NCI-H226 (cell line): Measurements from ENCODE around the gene ICAM3.

Experiments used
- DNase-seq: peaks from one replicate; pipeline ENCODE4 v3.0.0-alpha.2; 2015

Gene ICAM3

DNA sequence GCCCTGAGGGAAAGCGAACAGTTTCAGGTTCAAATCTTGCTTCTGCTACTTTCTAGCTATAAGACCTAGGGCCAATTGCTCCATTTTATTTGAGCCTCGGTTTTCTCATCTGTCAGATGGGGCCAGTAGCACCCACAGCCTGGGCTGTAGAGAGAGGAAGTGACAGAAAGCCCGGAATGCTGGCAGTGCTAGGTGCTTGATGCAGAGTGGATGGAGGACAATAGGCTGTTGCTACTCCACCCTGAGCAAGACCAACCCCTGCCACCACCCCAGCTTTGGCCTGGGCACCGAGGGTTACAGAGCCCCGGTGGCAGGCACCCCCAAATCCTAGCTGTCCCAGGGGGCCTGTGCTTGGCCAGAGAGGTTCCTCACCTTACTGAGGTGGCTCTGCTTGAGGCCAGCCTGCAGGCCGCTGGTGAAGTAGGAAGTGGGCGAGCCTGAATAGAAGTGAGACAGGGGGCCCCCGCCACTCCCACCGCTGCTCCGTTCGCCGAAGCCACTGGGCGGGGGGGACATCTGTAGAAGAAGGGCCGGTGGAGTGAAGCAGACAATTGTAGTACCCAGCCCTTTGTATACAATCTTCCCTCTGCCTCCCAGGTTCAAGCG is 21.5 kb downstream of the ICAM3 start:
- DNase-seq, result no peak

DNA sequence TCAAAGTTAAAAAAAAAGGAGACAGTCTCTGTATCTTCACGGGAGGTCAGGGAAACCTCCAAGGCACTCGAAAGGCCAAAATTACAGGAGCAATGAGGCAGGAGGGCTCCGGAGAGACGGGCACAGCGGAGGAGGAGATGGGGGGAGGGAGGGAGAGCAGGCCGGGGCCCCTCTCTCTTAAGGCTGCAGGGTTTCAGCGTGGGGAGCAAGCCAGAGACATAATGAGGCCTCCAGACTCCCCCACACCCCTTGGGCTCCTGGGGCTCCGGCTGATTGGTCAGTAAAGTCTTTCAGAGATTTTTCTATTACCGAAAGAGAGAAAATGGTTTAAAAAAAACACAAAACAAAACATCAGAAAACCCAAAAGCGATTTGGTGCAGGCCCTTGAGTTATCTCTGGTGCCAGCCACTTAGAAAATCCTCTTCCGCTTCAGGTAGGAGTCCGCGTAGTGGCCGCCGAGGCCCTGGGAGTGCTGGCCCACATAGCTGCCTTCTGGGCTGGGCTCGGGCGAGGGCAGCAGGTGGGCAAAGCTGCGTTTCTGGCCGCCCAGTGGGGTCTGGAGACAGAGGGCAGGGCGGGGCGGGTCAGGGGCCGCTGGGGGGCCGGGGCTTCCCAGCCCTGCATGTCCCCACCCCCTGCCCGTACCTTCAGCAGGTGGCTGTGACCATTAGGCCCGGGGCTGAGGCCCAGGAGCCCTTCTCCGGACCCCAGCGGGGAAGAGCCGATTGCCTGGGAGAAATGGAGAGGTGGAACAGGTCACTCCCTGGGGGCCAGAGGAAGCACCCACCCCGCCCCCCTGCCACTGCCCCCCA is 22.2 kb downstream of the ICAM3 start:
- DNase-seq, result no peak

DNA sequence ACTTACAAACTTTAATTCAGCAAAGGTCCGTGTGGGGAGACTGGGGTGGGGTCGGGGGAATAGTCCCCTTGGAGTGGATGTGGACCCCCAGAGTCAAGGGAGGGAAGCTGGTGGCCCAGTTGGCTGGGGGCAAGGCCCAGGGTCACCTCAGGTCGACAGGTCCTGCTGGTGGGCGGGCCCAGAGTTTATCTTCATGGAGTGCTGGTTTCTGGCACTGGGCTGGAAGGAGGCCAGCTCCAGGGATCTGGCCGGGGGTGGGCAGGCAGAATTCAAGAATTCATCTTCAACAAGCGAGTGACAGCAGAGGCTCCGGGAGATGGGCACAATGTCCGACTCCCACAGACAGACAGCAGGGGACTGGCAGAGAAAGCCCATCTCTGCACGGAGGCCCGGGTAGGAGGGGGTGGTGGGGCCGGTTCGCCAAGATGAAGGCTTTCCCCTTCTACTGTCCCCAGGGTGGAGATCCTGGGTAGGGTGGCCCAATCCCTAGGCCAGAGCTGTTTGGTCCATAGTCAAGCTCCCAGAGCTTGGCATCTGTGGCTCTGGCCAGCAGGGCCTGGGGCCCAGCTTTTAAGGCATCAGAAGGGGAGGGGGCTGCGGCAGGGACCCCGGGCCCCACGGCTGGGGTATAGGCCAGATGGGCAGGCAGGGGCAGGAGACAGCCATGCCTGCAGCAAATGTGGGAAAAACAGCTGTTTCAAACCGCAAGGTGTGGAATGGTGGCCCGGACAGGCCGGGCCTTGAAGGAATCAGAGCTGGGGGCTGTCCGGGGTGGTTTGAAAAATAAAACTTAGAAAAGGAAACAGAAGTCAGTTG is 23.0 kb downstream of the ICAM3 start:
- DNase-seq, result no peak

DNA sequence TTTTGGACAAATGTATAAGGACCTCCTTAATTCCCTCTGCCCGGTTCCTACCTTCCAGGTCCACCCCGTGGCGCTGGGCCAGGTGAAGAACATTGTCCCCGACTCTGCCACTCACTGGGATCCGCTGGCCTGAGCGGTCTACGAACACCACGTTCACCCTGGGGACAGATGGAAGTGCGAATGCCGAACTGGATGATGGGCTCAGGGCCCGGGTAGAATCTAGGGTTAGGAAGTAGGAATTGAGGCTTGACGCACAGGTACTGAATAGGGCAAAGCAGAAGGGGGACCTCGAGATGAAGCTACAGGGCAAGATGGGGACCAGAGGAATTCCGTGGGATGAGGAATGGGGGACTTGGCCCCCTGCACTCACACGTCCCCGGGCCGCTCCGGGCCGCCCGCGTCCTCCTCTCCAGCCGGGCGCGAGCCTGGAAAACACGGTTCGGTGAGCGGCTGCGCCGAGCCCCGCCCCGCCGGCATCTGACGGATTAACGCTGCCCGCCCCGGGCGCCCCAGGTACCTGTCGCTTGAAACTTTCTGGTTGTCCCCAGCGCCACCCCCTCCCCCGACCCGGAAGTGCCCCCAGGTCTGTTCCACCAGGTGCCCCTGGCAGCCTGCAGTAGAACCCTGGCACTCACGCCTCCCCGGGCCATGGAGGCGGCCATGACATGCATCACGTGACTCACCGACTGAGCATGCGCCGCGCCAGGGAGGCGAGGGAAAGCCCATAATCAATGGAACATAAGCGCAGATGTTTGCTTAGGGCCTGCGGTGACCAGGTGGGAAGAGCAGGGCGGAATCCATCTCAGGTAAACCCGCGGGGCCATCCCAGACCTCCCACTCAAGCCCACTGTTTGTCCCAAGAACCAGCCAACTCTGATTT is 23.8 kb downstream of the ICAM3 start, which contains the start of gene FDX2:
Gene FDX2, minus strand, starts transcription at position 681 of the 880 bp plus-strand sequence. Its CDS starts 19 bp downstream, at position 662.
- DNase-seq, result peak; percentile 76

DNA sequence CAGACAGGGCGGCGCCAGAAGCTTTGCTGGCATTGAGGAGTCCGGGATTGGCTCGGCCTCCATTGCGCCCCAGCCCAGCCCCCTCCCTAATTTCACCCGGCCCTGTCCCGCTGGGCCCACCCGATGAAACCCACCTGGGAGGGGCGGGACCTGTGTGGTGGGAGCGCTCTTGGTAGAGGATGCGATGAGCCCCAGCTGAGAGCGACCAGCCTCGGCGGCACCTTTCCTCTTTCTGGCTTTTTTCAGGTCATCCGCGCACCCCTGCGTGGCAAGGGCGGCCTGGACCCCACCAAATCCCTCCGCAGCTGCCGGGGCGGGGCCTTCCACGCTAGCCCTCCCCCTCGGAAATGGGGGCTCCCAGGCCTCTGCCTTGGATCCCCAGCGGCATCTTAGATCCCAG is 30.0 kb downstream of the ICAM3 start, which contains the start of gene ZGLP1:
Gene ZGLP1, minus strand, starts transcription at position 393 of the 400 bp plus-strand sequence.
- no peak for DNase-seq

DNA sequence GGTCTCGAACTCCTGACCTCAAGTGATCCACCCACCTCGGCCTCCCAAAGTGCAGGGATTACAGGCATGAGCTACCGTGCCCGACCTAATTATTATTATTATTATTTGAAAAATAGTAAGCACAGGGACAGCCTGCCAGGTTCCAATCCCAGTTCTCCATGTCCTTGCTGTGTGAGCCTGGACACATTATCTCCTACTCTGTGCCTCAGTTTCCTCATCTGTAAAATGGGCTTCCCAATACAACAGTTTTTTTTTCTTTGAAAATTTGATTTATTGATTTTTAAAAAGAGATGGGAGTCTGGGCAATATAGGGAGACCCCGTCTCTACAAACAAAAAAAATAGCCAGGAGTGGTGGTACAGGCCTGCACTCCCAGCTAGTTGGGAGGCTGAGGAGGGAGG is 33.1 kb downstream of the ICAM3 start:
- no peak for DNase-seq

DNA sequence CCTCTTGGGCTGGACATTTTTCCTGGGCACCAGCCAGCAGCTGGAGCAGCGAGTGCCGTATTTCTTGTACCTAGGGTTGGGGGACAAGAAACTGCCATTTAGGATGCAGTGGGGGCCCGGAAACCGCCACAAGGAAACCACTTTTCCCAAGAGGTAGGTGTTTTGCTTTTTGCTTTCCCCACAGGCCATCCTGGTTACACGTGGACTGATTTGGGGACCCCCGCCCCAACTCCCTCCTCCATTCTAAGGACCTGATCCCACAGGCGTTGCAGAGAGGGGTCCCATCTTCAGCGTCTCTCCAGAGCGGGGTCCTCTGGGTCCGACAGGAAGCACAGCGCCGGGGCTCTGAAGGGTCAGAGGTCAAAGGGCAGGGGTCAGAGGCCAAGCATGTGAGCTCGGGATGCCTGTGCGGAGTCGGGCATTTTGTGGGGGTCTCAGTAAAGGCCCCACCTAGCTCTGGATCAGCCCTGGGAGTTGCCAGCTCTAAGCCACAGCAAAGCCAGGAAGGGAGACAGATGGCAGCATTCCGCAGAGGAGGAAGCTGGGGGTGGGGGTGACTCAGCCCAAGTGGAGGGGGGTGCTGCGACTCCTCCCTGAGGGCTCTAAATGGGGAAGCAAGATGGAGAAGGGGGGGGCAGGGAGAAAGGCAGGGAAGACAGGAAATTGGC is 34.2 kb downstream of the ICAM3 start:
- no peak for DNase-seq

DNA sequence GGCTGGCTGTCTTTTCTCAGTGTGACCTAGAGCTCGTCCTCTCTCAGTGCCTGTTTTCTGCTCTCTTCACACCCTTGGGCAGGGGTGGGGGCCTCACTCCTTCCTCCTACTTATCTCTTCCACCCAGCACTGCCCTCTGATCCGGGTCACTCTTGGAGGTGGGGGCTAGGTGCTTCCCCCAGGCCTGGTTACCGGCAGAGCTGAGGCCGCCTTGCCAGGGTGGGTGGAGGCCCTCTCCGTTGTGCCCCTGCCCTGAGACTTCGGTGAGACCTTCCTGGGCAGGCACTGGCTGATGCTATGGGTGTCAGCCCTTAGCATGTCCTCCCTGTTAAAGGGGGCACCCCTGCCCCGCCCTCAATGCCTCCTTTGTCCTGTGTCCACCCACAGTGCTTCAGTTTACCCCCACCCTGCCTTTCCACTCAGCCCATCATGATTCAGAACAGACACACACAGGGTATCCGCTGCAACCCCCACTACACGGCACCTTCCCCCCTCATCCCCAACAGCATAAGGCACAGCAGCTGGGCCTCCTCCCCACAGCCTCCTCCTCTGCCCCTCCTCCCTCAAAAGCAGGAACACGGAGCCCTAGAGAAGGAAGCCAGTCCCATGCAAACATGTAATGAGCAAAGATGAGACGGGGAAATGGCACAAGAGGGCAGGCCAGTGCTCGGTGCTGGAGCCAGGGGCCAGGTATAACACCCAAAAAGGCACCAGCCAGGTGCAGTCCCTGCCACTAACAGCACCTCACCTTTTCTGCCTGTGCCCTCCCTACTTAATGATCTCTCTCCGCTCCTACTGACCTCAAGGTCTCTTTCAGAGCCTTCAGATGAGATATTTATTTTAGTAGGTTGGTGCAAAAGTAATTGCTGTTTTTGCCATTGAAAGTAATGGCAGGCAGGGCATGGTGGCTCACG is 39.6 kb downstream of the ICAM3 start:
- DNase-seq, result no peak

DNA sequence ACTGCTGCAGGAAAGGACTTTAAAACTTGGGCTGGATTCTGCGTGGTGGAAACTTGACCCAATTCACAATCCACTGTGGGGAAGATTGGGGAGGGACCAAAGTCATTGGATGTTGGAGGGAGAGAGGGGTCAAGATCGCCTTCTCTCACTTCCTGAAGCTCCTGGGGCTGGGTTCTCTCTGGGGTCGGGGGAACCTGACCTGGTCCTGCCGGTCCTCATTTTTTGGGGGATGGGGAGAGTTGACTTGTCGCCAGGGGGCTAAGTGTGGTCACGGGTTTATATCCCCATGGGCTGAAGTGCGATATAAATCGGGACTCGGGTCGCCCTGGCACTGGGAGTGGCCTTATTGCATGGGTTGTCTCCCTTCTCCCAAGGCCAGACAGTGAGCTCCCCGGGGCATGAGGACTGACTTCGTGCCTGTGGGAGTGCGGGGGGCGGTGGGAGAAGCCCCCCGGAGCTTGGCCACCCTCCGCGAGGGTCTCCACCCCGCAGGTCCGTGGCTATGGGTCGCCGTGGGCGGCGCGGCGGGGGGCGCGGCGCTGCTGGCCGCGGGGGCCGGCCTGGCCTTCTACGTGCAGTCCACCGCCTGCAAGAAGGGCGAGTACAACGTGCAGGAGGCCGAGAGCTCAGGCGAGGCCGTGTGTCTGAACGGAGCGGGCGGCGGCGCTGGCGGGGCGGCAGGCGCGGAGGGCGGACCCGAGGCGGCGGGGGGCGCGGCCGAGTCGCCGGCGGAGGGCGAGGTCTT is 43.4 kb downstream of the ICAM3 start:
- DNase-seq, result no peak

DNA sequence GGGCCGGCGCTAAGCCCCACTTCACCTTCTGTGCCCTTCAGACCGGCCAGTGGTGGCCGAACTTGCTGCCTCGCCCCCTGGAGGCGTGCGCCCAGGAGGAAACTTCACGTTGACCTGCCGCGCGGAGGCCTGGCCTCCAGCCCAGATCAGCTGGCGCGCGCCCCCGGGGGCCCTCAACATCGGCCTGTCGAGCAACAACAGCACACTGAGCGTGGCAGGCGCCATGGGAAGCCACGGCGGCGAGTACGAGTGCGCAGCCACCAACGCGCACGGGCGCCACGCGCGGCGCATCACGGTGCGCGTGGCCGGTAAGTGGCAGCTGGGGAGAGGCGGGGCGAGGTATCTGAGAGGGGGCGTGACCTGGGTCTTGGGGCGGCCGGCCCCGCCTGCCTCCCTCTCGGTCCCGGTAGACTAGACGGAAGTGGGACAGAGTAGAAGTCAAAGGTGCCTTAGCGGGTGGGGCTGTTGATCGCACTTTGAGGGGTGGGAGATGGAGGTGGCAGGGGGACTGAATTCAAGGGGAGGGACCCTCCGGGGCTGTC is 44.0 kb downstream of the ICAM3 start:
- no peak for DNase-seq

DNA sequence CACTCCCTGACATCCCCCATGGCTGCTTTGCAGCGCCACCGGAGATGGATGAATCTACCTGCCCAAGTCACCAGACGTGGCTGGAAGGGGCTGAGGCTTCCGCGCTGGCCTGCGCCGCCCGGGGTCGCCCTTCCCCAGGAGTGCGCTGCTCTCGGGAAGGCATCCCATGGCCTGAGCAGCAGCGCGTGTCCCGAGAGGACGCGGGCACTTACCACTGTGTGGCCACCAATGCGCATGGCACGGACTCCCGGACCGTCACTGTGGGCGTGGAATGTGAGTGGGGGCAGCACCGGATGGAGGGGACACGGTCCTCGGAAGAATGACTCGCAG is 45.1 kb downstream of the ICAM3 start:
- DNase-seq, result no peak

DNA sequence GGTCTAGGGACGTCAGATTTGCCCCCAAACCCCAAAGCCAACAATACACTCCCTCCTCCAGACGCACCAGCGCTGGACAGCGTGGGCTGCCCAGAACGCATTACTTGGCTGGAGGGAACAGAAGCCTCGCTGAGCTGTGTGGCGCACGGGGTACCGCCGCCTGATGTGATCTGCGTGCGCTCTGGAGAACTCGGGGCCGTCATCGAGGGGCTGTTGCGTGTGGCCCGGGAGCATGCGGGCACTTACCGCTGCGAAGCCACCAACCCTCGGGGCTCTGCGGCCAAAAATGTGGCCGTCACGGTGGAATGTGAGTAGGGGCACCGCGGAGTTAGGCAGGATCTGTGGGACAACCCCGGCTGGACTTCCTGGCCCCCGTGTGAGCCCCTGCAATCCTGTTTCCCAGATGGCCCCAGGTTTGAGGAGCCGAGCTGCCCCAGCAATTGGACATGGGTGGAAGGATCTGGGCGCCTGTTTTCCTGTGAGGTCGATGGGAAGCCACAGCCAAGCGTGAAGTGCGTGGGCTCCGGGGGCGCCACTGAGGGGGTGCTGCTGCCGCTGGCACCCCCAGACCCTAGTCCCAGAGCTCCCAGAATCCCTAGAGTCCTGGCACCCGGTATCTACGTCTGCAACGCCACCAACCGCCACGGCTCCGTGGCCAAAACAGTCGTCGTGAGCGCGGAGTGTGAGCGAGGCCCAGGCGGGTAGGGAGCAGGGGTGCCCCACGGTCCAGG is 45.6 kb downstream of the ICAM3 start:
- no peak for DNase-seq

DNA sequence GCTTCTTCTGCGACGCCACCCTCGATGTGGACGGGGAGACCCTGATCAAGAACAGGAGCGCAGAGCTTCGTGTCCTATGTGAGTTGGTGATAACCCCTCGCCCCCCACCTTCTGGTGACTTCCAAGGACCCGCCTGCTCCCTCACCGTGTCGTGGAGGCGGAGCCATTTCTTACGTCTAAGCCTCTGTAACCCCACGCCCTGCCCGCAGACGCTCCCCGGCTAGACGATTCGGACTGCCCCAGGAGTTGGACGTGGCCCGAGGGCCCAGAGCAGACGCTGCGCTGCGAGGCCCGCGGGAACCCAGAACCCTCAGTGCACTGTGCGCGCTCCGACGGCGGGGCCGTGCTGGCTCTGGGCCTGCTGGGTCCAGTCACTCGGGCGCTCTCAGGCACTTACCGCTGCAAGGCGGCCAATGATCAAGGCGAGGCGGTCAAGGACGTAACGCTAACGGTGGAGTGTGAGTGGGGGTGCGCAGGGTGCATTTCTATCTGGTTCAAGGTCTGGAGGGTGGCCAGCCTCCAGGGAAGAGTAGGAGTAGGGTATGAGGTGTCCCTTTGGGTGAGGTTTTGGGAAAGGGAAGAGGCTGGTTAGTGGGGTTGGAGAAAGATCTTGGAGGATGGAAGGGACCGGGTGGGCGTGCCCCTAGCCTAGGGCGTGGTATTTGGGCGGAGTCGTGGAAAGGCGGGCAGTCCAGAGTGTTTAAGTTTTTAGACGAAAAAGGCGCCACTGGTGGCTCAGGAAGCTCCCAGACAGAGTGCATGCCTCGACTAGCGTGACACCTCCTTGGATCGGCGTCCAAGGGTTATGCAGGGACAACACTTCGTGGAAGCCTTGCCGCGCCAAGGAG is 46.4 kb downstream of the ICAM3 start:
- DNase-seq, result no peak

DNA sequence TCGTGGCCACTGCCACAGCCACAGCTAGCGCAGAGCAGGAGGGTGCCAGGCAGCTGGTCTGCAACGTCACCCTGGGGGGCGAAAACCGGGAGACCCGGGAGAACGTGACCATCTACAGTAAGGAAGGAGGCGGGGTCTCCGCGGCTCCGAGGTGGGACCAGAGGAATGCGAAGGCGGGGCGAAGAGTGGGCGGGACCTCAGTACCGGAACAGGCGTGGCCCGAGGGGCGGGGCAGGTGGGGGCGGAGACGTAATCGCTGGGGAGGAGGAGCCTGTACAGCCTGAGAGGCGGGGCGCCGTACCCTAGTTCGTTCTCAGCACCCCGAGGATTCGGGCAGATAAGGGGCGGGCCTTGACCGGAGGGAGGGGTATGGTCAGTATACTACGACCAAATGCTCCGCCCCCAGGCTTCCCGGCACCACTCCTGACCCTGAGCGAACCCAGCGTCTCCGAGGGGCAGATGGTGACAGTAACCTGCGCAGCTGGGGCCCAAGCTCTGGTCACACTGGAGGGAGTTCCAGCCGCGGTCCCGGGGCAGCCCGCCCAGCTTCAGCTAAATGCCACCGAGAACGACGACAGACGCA is 47.1 kb downstream of the ICAM3 start:
- peak; percentile 49 for DNase-seq

DNA sequence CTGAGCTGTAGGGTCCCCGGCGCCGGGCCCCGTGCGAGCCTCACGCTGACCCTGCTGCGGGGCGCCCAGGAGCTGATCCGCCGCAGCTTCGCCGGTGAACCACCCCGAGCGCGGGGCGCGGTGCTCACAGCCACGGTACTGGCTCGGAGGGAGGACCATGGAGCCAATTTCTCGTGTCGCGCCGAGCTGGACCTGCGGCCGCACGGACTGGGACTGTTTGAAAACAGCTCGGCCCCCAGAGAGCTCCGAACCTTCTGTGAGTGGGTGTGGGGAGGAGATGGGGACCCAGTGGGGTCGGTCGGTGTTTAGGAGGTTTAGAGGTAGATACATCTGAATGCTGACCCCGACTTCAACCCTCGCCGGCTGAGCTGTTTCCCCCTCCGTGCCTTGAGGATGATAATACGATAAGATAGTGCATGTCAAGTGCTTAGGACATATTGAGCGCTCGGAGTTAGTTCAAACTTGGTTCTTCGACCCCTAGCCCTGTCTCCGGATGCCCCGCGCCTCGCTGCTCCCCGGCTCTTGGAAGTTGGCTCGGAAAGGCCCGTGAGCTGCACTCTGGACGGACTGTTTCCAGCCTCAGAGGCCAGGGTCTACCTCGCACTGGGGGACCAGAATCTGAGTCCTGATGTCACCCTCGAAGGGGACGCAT is 47.7 kb downstream of the ICAM3 start:
- DNase-seq, result no peak

DNA sequence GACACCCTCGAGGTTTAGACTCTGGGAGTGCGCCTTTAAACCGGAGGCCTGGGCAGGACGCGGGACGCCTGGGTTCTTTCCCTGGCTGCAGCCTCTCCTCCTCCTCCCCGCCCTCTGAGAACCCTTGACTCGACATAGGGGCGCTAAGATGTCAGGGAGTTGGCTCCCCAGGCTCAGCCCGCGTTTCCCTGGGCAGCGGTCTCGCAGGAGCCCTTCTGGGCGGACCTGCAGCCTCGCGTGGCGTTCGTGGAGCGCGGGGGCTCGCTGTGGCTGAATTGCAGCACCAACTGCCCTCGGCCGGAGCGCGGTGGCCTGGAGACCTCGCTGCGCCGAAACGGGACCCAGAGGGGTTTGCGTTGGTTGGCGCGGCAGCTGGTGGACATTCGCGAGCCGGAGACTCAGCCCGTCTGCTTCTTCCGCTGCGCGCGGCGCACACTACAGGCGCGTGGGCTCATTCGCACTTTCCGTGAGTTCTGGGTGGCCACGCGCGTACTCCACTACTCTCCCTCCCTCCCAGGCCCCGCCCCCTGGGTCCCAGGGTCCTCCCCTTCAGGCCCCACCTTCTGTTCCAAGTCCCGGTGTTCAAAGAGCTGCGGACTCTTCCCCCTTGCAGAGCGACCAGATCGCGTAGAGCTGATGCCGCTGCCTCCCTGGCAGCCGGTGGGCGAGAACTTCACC is 48.4 kb downstream of the ICAM3 start:
- DNase-seq, result peak; percentile 57
